GM23248 (cell line): ENCODE data around the gene LTBP3. TPM values are rescaled to one million over a fixed set of nuclear protein-coding genes. Genes with fewer than 3 reads are reported as not detected.

Experiments
- DNase-seq: peaks from one replicate; pipeline ENCODE4 v3.0.0-alpha.2; 2015
- H2AFZ ChIP-seq: fragments of 200-600 bp; sonication (generic); 2 replicates; pipeline ENCODE4 v1.6.1; 2016; ENCODE audit warnings: antibody characterized with exemption
- H3F3A ChIP-seq: fragments of 200-600 bp; sonication (generic); 2 replicates; pipeline ENCODE4 v1.6.1; 2016; ENCODE audit warnings: mild to moderate bottlenecking, antibody characterized with exemption, mixed run types; ENCODE audit not compliant: insufficient read depth
- H3K27ac ChIP-seq: fragments of 200-600 bp; sonication (generic); 2 replicates; pipeline ENCODE4 v1.5.1; 2016; ENCODE audit warnings: mild to moderate bottlenecking
- H3K27me3 ChIP-seq: fragments of 200-600 bp; sonication (generic); replicated peaks from 2 replicates; pipeline ENCODE4 v1.6.1; 2016; ENCODE audit warnings: mild to moderate bottlenecking; ENCODE audit not compliant: insufficient read depth
- H3K36me3 ChIP-seq: fragments of 200-600 bp; sonication (generic); 2 replicates; pipeline ENCODE4 v1.6.1; 2016; ENCODE audit warnings: low read depth, mild to moderate bottlenecking
- H3K4me1 ChIP-seq: fragments of 200-600 bp; sonication (generic); 2 replicates; pipeline ENCODE4 v1.6.1; 2016; ENCODE audit warnings: mild to moderate bottlenecking; ENCODE audit not compliant: insufficient read depth
- H3K4me2 ChIP-seq: fragments of 200-600 bp; sonication (generic); one replicate; pipeline ENCODE4 v1.6.1; 2016; ENCODE audit warnings: mild to moderate bottlenecking; ENCODE audit not compliant: unreplicated experiment
- H3K4me3 ChIP-seq: fragments of 200-600 bp; sonication (generic); 2 replicates; pipeline ENCODE4 v1.5.1; 2016; ENCODE audit warnings: mild to moderate bottlenecking
- H3K79me2 ChIP-seq: fragments of 200-600 bp; sonication (generic); 2 replicates; pipeline ENCODE4 v1.6.1; 2016; ENCODE audit warnings: mild to moderate bottlenecking; ENCODE audit not compliant: insufficient read depth
- H3K9ac ChIP-seq: fragments of 200-600 bp; sonication (generic); 2 replicates; pipeline ENCODE4 v1.6.1; 2016; ENCODE audit warnings: mild to moderate bottlenecking
- H3K9me2 ChIP-seq: fragments of 200-600 bp; sonication (generic); 2 replicates; pipeline ENCODE4 v1.6.1; 2016; ENCODE audit warnings: mixed run types, mild to moderate bottlenecking, moderate library complexity; ENCODE audit not compliant: insufficient read depth
- H3K9me3 ChIP-seq: fragments of 200-600 bp; sonication (generic); one replicate; pipeline ENCODE4 v1.6.1; 2017; ENCODE audit warnings: low read depth
- H4K20me1 ChIP-seq: fragments of 200-600 bp; sonication (generic); 2 replicates; pipeline ENCODE4 v1.6.0; 2016; ENCODE audit not compliant: insufficient read depth
- EZH2 ChIP-seq: fragments of 200-600 bp; sonication (generic); IDR thresholded peaks from 2 replicates; pipeline ENCODE4 v1.6.1; 2018; ENCODE audit warnings: antibody characterized with exemption, mild to moderate bottlenecking; ENCODE audit not compliant: insufficient read depth, poor library complexity, severe bottlenecking
- EZH2phosphoT487 ChIP-seq: fragments of 200-600 bp; sonication (generic); IDR thresholded peaks from 2 replicates; pipeline ENCODE4 v1.6.1; 2018; ENCODE audit warnings: antibody characterized with exemption, moderate library complexity, mild to moderate bottlenecking, low read depth; ENCODE audit not compliant: insufficient read depth
- WGBS, 2 experiments: methylation state at CpG; one replicate each; pipeline ENCODE4 v1.1.6; 2015 to 2017; ENCODE audit warnings: low lambda C conversion rate in 2 of 2, low coverage in 1 of 2; ENCODE audit errors: missing lambda C conversion rate in 2 of 2; 5-methylcytosine and 5-hydroxymethylcytosine counted together
- in situ Hi-C: fragments of 300-500 bp; cut with MboI; formaldehyde crosslinking; loops from 2 replicates; pipeline ENCODE4 v1.15.0; 2020
- polyA plus RNA-seq: library from polyadenylated mRNA; unstranded; fragments of >200 nt; fragmentation: Nextera tagmentation; extraction: Ambion mirVana; gene quantifications from 2 replicates; pipeline ENCODE4 v1.2.1, GENCODE V29; 2016
- total RNA-seq: library from RNA; depleted of rRNA; stranded (reverse); fragments of >200 nt; shearing (Covaris generic); gene quantifications from 2 replicates; pipeline ENCODE4 v1.2.3, GENCODE V29; 2014

The LTBP3 gene
- total and polyA plus RNA-seq, 2 experiments from 2014 or later: 39.6 to 112 TPM

DNA sequence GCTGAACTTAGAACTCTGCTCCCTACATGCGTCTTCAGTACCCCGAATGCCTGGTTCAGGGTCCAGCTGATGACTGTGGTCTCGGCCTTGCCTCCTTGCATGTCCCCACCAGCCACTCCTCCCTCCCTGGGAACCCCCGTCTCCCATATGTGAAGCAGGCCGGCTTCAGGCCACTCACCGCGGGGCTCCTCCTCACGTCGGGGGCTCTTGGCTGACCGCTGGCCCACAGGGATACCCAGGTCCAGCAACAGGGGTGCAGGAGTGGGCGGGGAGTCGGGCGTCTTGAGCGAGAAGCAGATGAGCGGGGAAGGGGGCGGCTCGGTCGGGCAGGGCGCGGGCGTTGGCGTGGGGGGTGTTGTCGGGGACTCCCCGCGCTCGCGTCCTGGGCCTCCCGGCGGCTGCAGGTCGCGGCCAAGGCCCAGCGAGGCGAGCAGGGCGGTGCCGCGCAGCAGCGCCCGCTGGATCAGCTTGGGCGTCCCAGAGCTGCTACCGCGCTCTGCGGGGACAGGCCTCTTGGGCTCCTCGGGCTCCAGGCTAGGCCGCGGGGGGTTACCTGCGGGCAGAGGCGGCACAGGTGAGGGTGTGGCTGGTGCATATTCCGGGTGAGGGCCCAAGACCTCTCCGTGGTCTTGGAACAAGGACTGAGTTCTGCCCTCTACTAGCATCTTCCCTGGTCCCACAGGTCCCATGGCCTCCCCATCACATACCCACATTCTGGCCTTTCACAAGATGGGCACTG is 41.2 kb upstream of the LTBP3 start:
- no peak overlapping the region for H3K9ac ChIP-seq
- H4K20me1 ChIP-seq: no peaks in the 10 kb centered on the region
- H3K4me2 ChIP-seq: no peak overlapping the region
- no peak overlapping the region for H3K27ac ChIP-seq
- TF ChIP-seq EZH2phosphoT487 (no peak), EZH2 (no peak)
- WGBS, 2 experiments: 88 to 90% methylated on average over 32 to 49 of the region's 49 CpGs
- no peaks in the 10 kb centered on the region for H3K4me1 ChIP-seq
- no peaks in the 10 kb centered on the region for H3K27me3 ChIP-seq
- H3K79me2 ChIP-seq: no peaks in the 10 kb centered on the region
- H3K36me3 ChIP-seq: peaks cover 6% of the 10 kb centered on the region; the same call in 1 of the 2 replicates
- DNase-seq: no peak
- no peak overlapping the region for H3K4me3 ChIP-seq
- peaks cover 5% of the 10 kb centered on the region; the same call in 1 of the 2 replicates for H3F3A ChIP-seq
- in situ Hi-C loops: no loop called here
- no peak overlapping the region for H2AFZ ChIP-seq
- no peaks in the 10 kb centered on the region for H3K9me2 ChIP-seq
- H3K9me3 ChIP-seq: no peaks in the 10 kb centered on the region

DNA sequence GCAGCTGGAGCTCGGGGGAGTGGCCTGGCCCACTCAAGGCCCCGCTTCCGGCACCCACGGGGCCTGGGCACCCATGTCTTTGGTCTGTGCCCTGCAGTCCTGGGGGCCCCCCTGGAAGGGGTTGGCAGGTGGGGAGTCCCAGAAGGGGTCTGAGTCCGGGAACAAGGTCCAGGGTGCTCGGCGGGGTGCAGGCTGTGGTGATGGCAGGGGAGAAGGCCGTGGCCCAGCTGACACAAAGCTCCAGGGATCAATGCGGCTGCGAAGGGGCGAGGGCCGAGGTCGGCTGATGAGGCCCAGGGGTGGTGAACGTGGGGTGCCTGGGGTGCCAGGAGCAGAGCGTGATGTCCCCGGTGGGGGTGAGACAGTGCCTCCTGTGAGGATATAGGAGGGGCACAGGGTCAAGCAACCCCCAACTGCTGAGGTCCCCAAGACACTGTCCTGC is 40.1 kb upstream of the LTBP3 start:
- no peaks in the 10 kb centered on the region; the same call in 1 of the 2 replicates for H3K36me3 ChIP-seq
- DNase-seq: no peak
- peaks cover 9% of the 10 kb centered on the region; the same call in 1 of the 2 replicates for H3F3A ChIP-seq
- no peaks in the 10 kb centered on the region for H3K4me1 ChIP-seq
- H3K4me2 ChIP-seq: no peak overlapping the region
- 93 to 97% methylated on average over 7 to 16 of the region's 16 CpGs for WGBS, 2 experiments
- in situ Hi-C loops: no loop called here
- no peaks in the 10 kb centered on the region for H4K20me1 ChIP-seq
- no peak overlapping the region for H2AFZ ChIP-seq
- no peaks in the 10 kb centered on the region for H3K9me2 ChIP-seq
- H3K79me2 ChIP-seq: no peaks in the 10 kb centered on the region
- H3K9me3 ChIP-seq: no peaks in the 10 kb centered on the region
- no peak overlapping the region for H3K9ac ChIP-seq
- TF ChIP-seq EZH2phosphoT487: no peak
- TF ChIP-seq EZH2: no peak
- no peaks in the 10 kb centered on the region for H3K27me3 ChIP-seq
- no peak overlapping the region for H3K4me3 ChIP-seq
- H3K27ac ChIP-seq: no peak overlapping the region

- Histone ChIP-seq H3K4me3 (no peak overlapping the region), H3K36me3 (no peaks in the 10 kb centered on the region), H3K9ac (no peak overlapping the region), H3K27me3 (no peaks in the 10 kb centered on the region), H3K79me2 (no peaks in the 10 kb centered on the region), H2AFZ (no peak overlapping the region), H3F3A (peaks cover 9% of the 10 kb centered on the region; the same call in 1 of the 2 replicates), H3K9me3 (no peaks in the 10 kb centered on the region), H4K20me1 (no peaks in the 10 kb centered on the region), H3K4me1 (no peaks in the 10 kb centered on the region), H3K27ac (no peak overlapping the region), H3K9me2 (no peaks in the 10 kb centered on the region), H3K4me2 (no peak overlapping the region)
- no peak for DNase-seq
- TF ChIP-seq EZH2: no peak
- no peak for TF ChIP-seq EZH2phosphoT487
- WGBS, 2 experiments: 41 to 61% methylated on average over 3 to 6 of the region's 6 CpGs
- in situ Hi-C loops: no loop called here
Measured at GRCh38 chr11:65596520-65596919, 38.4 kb upstream of the LTBP3 start.

GRCh38 chr11:65595543-65596281 is 37.6 kb upstream of the LTBP3 start, which contains the start of gene KCNK7:
KCNK7 (minus strand) TSS chr11:65595800; CDS start chr11:65595772, 28 bp downstream.
- 61 to 80% methylated on average over 10 of the region's 12 CpGs for WGBS, 2 experiments

More at GRCh38 chr11:65595543-65596281, 37.6 kb upstream of the LTBP3 start, which contains the start of gene KCNK7:
- no peak for DNase-seq
- Histone ChIP-seq H3K27me3 (no peaks in the 10 kb centered on the region), H4K20me1 (no peaks in the 10 kb centered on the region), H3K79me2 (no peaks in the 10 kb centered on the region), H3K4me1 (no peaks in the 10 kb centered on the region), H3K9ac (no peak within 1 kb of the TSS), H3K4me2 (no peak within 1 kb of the TSS), H3K27ac (no peak within 1 kb of the TSS), H3K9me2 (no peaks in the 10 kb centered on the region), H3K36me3 (0 out of 2 replicates have a peak, but pooled peaks cover under 1% of the 10 kb centered on the region), H3F3A (peaks cover 12% of the 10 kb centered on the region), H3K4me3 (no peak within 1 kb of the TSS), H3K9me3 (no peaks in the 10 kb centered on the region), H2AFZ (no peak within 1 kb of the TSS)
- in situ Hi-C loops: no loop called here
- TF ChIP-seq EZH2 (no peak), EZH2phosphoT487 (no peak)
